ENCODE data around the gene ARL2BP. TPM values are rescaled to one million over a fixed set of nuclear protein-coding genes. Genes with fewer than 3 reads are reported as not detected.

The ARL2BP gene
- total and polyA plus RNA-seq, 12 donors = 32.6 to 136 (median 57.9) TPM

DNA sequence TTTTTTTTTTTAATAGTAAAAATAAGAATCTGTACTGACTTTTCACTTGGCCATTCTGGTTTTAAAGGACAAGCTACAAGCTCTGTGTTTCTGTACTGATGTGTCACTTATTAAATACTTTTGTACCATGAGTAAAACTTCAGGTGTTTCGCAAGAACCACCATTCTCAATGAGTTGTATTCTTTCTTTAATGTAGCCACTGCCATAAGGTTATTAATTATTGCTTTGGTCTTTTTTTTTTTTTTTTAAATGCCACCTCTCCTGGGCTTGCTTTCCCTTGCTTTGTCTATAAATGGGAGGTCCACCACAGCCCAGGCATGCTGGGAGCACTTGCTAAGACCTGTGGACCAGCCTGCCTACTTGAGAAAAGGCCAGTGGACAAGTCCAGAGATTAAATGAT is 8.4 kb downstream of the ARL2BP start:
- Histone ChIP-seq H3K27ac (no peak overlapping the region), H3K4me1 (replicated peaks in 1 of 2) (no peaks in the 10 kb centered on the region), H3K4me3 (no peak overlapping the region), H3K9me3 (replicated peaks in 1 of 3) (no peaks in the 10 kb centered on the region), H3K27me3 (no peaks in the 10 kb centered on the region), H3K36me3 (replicated peaks in 1 of 2) (peaks cover 0 to 57% of the 10 kb centered on the region in 2 donors)
- 96 to 100% (median 99%) methylated on average over 1 of the region's 1 CpG for WGBS, 4 donors
- TF ChIP-seq POLR2A (IDR thresholded peaks at IDR 0.05) (no peak), CTCF (IDR thresholded peaks at IDR 0.05) (no peak)
- intact Hi-C loops (cut with DNase I) = no loop called here
- peak in 1 of 7 donors; percentile 41 for DNase-seq

DNA sequence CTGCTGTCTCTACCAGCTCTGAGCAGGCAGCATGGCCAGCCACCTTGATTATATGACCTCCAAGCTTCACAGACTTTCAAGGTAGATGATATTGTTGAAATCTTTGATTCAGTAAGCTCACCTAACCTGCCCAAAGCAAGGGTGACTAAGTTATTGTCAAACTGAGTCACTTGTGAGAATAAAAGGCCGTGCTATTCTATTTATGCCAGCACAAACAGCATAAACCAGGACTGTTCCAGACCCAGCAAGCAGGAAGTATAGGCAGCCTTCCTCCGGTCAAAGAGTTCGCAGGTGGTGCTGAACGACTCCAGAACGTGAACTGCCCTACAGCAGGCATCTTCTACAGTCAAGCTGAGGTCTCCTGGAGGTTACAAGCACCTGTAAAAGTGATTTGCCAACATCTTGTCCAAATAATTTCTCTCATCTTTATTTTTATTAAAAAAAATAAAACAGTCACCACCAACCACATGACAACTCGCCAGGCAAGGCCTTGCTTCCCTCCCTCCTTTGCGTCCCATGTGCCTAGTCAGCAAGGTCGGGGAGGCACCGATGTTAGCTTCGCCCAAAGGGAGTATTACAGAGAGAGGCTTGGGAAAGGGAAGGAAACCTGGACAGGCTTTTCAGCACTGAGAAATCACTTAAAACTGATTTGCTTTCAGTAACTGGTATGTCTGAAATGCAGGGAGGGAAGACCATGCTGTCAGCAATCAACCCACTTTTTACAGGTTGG is 10.8 kb downstream of the ARL2BP start:
- Histone ChIP-seq H3K27ac (no peak overlapping the region), H3K9me3 (replicated peaks in 1 of 3) (no peaks in the 10 kb centered on the region), H3K4me1 (replicated peaks in 1 of 2) (no peaks in the 10 kb centered on the region), H3K27me3 (no peaks in the 10 kb centered on the region), H3K36me3 (replicated peaks in 1 of 2) (peaks cover 0 to 33% of the 10 kb centered on the region in 2 donors), H3K4me3 (no peak overlapping the region)
- TF ChIP-seq CTCF (IDR thresholded peaks at IDR 0.05) (no peak), POLR2A (IDR thresholded peaks at IDR 0.05) (no peak)
- intact Hi-C loops (cut with DNase I) = no loop called here
- DNase-seq = peak in 1 of 7 donors; percentile 27
- WGBS, 4 donors = 83 to 90% (median 85%) methylated on average over 10 of the region's 10 CpGs

- Histone ChIP-seq H3K27me3 (no peaks in the 10 kb centered on the region), H3K27ac (no peak overlapping the region), H3K36me3 (replicated peaks in 1 of 2) (peaks cover 0 to 23% of the 10 kb centered on the region in 2 donors), H3K4me1 (replicated peaks in 1 of 2) (no peaks in the 10 kb centered on the region), H3K9me3 (replicated peaks in 1 of 3) (no peaks in the 10 kb centered on the region), H3K4me3 (no peak overlapping the region)
- TF ChIP-seq CTCF (IDR thresholded peaks at IDR 0.05) = no peak
- no peak for TF ChIP-seq POLR2A (IDR thresholded peaks at IDR 0.05)
- intact Hi-C loops (cut with DNase I) = no loop called here
- WGBS, 4 donors = 92 to 96% (median 95%) methylated on average over 10 to 16 of the region's 16 CpGs
- peak in 1 of 7 donors; percentile 43 for DNase-seq
Observed at GRCh38 chr16:57256601-57257395, 11.7 kb downstream of the ARL2BP start.

- H3K27ac ChIP-seq = no peak overlapping the region
- whole genome bisulfite sequencing, 4 donors = 86 to 94% (median 91%) methylated on average over 11 to 13 of the region's 13 CpGs
- intact Hi-C loops (cut with DNase I) = no loop called here
- no peaks in the 10 kb centered on the region for H3K27me3 ChIP-seq
- H3K4me1 ChIP-seq (replicated peaks in 1 of 2) = no peaks in the 10 kb centered on the region
- no peak overlapping the region for H3K4me3 ChIP-seq
- DNase-seq = peak in 1 of 7 donors; percentile 38
- peaks cover 0 to 16% of the 10 kb centered on the region in 2 donors for H3K36me3 ChIP-seq (replicated peaks in 1 of 2)
- H3K9me3 ChIP-seq (replicated peaks in 1 of 3) = no peaks in the 10 kb centered on the region
- no peak for TF ChIP-seq CTCF (IDR thresholded peaks at IDR 0.05)
- no peak for TF ChIP-seq POLR2A (IDR thresholded peaks at IDR 0.05)
Observed at GRCh38 chr16:57257455-57258070, 12.5 kb downstream of the ARL2BP start.
